Neural progenitor cell (in vitro differentiated cells): ENCODE results near the gene RHOF. TPM values are rescaled to one million over a fixed set of nuclear protein-coding genes. Genes with fewer than 3 reads are reported as not detected.
A peak's percentile ranks its signal among the peaks of the same experiment; 100 is the strongest.

Experiments used
- DNase-seq: peaks from one replicate; pipeline ENCODE4 v3.0.0-alpha.2; 2016; ENCODE audit warnings: low spot score
- H2AFZ ChIP-seq: fragments of 200-600 bp; sonication (generic); replicated peaks from 2 replicates; pipeline ENCODE4 v1.6.1; 2016; ENCODE audit warnings: antibody characterized with exemption
- H3F3A ChIP-seq: fragments of 200-600 bp; sonication (generic); 2 replicates; pipeline ENCODE4 v1.6.1; 2016; ENCODE audit warnings: antibody characterized with exemption, low read depth
- H3K27ac ChIP-seq: fragments of 200-600 bp; sonication (generic); 2 replicates; pipeline ENCODE4 v1.5.1; 2016; ENCODE audit warnings: mild to moderate bottlenecking
- H3K27me3 ChIP-seq: fragments of 200-600 bp; sonication (generic); 2 replicates; pipeline ENCODE4 v1.6.1; 2016; ENCODE audit warnings: mild to moderate bottlenecking, moderate library complexity
- H3K36me3 ChIP-seq: fragments of 200-600 bp; sonication (generic); 2 replicates; pipeline ENCODE4 v1.5.1; 2016
- H3K4me1 ChIP-seq: fragments of 200-600 bp; sonication (generic); 2 replicates; pipeline ENCODE4 v1.6.1; 2016; ENCODE audit warnings: mixed run types
- H3K4me2 ChIP-seq: fragments of 200-600 bp; sonication (generic); 2 replicates; pipeline ENCODE4 v1.6.1; 2016
- H3K4me3 ChIP-seq: fragments of 200-600 bp; sonication (generic); 2 replicates; pipeline ENCODE4 v1.5.1; 2016
- H3K79me2 ChIP-seq: fragments of 200-600 bp; sonication (generic); 2 replicates; pipeline ENCODE4 v1.6.1; 2016; ENCODE audit warnings: low read depth
- H3K9ac ChIP-seq: fragments of 200-600 bp; sonication (generic); 2 replicates; pipeline ENCODE4 v1.6.1; 2016
- H3K9me3 ChIP-seq: fragments of 200-600 bp; sonication (generic); 2 replicates; pipeline ENCODE4 v1.5.1; 2016; ENCODE audit warnings: low read depth
- H4K20me1 ChIP-seq: fragments of 200-600 bp; sonication (generic); 2 replicates; pipeline ENCODE4 v1.6.1; 2016; ENCODE audit warnings: low read depth
- H3K27ac Mint-ChIP-seq: 3 replicates; pipeline ENCODE4 v1.8.0; 2021; ENCODE audit warnings: mixed read lengths
- H3K27me3 Mint-ChIP-seq: 2 replicates; pipeline ENCODE4 v1.8.0; 2022; ENCODE audit warnings: low read depth, mild to moderate bottlenecking, inconsistent platforms, moderate library complexity, mixed read lengths; ENCODE audit not compliant: insufficient read depth
- H3K36me3 Mint-ChIP-seq: 3 replicates; pipeline ENCODE4 v1.8.0; 2021; ENCODE audit warnings: mixed read lengths
- H3K4me1 Mint-ChIP-seq: 3 replicates; pipeline ENCODE4 v1.8.0; 2021; ENCODE audit warnings: mixed read lengths
- H3K4me3 Mint-ChIP-seq: 3 replicates; pipeline ENCODE4 v1.8.0; 2021; ENCODE audit warnings: mild to moderate bottlenecking, moderate library complexity, mixed read lengths
- H3K9me3 Mint-ChIP-seq: 3 replicates; pipeline ENCODE4 v1.8.0; 2020; ENCODE audit warnings: mixed read lengths
- EZH2 ChIP-seq: fragments of 200-600 bp; sonication (generic); IDR thresholded peaks from 2 replicates; pipeline ENCODE4 v1.6.1; 2017; ENCODE audit warnings: antibody characterized with exemption, mild to moderate bottlenecking, moderate library complexity
- EZH2phosphoT487 ChIP-seq: fragments of 200-600 bp; sonication (generic); IDR thresholded peaks from 2 replicates; pipeline ENCODE4 v1.6.1; 2017; ENCODE audit warnings: antibody characterized with exemption
- total RNA-seq: library from RNA; depleted of rRNA; stranded (reverse); fragments of >200 nt; gene quantifications from 2 replicates; pipeline ENCODE4 v1.2.3, GENCODE V29; 2015; ENCODE audit warnings: low replicate concordance
- TF ChIP-seq, protein P1 (sequence below): fragments of 200-600 bp; sonication (generic); IDR thresholded peaks from 2 replicates; pipeline ENCODE4 v1.5.1; 2017; ENCODE audit warnings: antibody characterized with exemption, mild to moderate bottlenecking

RHOF gene
- total RNA-seq, 1 donor from 2014 or later = 20.1 TPM

DNA sequence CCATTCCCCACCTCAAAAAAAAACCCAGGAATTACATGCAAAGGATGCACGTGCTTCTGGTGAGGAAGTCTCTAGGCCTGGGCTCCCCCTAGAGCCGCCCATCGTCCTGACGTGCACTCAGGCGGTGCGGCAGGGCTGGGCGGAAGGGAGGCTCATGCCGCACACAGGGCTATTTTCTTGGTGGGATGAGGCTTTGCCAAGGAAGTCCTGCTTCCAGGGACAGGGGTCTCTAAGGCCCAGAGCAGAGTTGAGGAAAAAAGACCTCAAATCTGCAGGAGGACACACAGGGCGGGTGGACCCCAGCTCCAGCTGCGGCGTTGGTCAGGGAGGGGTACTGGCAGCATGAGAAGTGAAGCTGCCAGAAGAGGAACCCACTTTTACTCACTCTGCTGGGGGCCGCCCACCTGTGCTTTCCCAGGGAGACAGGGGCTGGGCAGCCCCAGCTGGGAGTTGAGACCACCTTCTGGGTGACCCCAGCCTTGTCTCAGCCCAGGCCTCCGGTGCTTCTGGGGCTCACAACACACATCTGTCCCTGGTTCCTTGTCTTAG is 4.2 kb downstream of the RHOF start:
- Mint-ChIP-seq H3K27me3 (peaks cover 4% of the 10 kb centered on the region), H3K36me3 (peaks cover 4% of the 10 kb centered on the region), H3K4me1 (peaks cover 21% of the 10 kb centered on the region), H3K9me3 (no peaks in the 10 kb centered on the region), H3K4me3 (no peak overlapping the region), H3K27ac (no peak overlapping the region)
- Histone ChIP-seq H4K20me1 (peaks cover 3% of the 10 kb centered on the region), H3K4me2 (no peak overlapping the region), H3K9me3 (no peaks in the 10 kb centered on the region), H3K79me2 (no peaks in the 10 kb centered on the region), H3K27me3 (peaks cover 16% of the 10 kb centered on the region), H3F3A (peaks cover 15% of the 10 kb centered on the region), H3K4me1 (no peaks in the 10 kb centered on the region), H3K36me3 (no peaks in the 10 kb centered on the region), H3K27ac (no peak overlapping the region), H3K9ac (no peak overlapping the region), H2AFZ (no peak overlapping the region), H3K4me3 (no peak overlapping the region)
- no peak for TF ChIP-seq EZH2
- no peak for DNase-seq

DNA sequence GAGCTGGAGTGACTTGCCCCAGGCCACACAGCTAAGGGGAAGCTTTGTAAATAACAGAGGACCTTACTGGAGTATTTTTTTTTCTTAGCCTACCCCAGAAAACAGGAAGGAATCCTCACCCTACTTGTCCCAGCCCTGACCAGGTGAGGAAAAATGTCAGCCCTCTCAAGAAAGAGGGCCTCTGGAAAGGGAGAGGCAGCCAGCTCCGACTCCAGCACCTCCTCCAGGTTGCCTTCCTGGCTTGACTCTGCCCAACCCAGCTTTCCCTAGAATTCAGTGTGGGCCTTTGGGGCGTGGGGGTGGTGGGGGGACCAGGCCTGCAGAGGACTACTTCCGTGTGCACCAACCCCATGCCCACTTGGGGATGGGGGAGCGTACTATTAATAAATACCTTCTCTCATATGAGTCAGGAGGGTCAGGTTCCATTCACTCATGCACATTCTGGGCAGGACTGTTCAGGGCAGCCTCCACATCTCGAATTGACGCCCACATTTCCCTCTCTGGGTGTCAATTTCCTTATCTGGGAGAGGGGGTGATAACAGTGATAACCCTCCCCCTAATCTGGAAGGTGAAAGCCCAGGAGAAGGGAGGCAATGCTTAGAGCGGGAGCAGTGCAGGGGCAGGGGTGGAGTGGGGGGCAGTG is 5.2 kb downstream of the RHOF start:
- Mint-ChIP-seq H3K9me3 (no peaks in the 10 kb centered on the region), H3K4me3 (no peak overlapping the region), H3K4me1 (peaks cover 21% of the 10 kb centered on the region), H3K36me3 (peaks cover 4% of the 10 kb centered on the region), H3K27ac (no peak overlapping the region), H3K27me3 (peaks cover 6% of the 10 kb centered on the region)
- H3K36me3 ChIP-seq = no peaks in the 10 kb centered on the region
- H3K9me3 ChIP-seq = no peaks in the 10 kb centered on the region
- DNase-seq = no peak
- peaks cover 11% of the 10 kb centered on the region for H3K27me3 ChIP-seq
- H3F3A ChIP-seq = peaks cover 13% of the 10 kb centered on the region
- TF ChIP-seq, protein P1, sequence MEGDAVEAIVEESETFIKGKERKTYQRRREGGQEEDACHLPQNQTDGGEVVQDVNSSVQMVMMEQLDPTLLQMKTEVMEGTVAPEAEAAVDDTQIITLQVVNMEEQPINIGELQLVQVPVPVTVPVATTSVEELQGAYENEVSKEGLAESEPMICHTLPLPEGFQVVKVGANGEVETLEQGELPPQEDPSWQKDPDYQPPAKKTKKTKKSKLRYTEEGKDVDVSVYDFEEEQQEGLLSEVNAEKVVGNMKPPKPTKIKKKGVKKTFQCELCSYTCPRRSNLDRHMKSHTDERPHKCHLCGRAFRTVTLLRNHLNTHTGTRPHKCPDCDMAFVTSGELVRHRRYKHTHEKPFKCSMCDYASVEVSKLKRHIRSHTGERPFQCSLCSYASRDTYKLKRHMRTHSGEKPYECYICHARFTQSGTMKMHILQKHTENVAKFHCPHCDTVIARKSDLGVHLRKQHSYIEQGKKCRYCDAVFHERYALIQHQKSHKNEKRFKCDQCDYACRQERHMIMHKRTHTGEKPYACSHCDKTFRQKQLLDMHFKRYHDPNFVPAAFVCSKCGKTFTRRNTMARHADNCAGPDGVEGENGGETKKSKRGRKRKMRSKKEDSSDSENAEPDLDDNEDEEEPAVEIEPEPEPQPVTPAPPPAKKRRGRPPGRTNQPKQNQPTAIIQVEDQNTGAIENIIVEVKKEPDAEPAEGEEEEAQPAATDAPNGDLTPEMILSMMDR = no peak
- no peak for TF ChIP-seq EZH2phosphoT487
- no peak for TF ChIP-seq EZH2
- H4K20me1 ChIP-seq = peaks cover 3% of the 10 kb centered on the region
- H3K4me3 ChIP-seq = no peak overlapping the region
- H3K27ac ChIP-seq = no peak overlapping the region
- H3K4me1 ChIP-seq = no peaks in the 10 kb centered on the region
- no peak overlapping the region for H3K9ac ChIP-seq
- no peaks in the 10 kb centered on the region for H3K79me2 ChIP-seq
- no peak overlapping the region for H2AFZ ChIP-seq
- H3K4me2 ChIP-seq = no peak overlapping the region

DNA sequence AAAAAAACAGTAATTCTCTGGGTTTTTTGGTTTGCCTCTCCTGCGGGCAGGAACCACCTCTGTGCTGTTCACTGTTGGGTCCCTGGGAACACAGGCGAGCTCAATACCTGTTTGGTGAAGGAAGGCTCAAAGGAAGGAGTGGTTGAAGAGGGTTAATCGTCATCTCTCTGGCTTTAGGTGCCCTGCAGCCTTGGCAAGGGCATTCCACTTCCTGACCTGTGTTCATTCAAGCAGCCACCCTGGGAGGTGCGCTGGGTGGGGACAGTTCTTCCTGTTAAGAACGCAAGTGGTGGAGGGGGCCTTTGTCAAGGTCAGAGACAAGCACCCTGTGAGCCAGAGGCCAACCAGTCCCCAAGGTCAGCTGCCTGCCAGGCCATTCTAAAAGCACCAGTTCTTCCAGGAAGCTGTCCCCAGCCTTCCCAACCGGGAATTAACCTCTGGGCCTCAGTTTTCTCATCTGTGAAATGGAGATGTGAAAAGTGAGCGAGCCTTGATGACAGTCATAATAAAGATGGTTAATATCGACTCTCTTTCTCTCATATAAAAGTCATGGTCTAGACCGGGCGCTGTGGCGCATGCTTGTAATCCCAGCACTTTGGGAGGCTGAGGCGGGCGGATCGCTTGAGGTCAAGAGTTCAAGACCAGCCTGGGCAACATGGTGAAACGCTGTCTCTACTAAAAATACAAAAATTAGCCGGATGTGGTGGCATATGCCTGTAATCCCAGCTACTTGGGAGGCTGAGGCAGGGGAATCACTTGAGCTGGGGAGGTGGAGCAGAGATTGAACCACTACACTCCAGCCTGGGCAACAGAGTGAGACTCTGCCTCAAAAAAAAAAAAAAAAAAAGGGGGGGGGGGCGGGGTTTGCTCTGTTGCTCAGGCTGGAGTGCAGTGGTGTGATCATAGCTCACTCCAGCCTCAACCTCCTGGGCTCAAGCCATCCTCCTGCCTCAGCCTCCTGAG is 6.1 kb downstream of the RHOF start:
- Histone ChIP-seq H3K27me3 (peaks cover 1% of the 10 kb centered on the region), H3K9me3 (no peaks in the 10 kb centered on the region), H3K9ac (no peak overlapping the region), H3F3A (peaks cover 6% of the 10 kb centered on the region), H3K4me3 (no peak overlapping the region), H3K36me3 (no peaks in the 10 kb centered on the region), H3K79me2 (no peaks in the 10 kb centered on the region), H4K20me1 (peaks cover 2% of the 10 kb centered on the region), H3K4me1 (peaks cover 1% of the 10 kb centered on the region), H2AFZ (no peak overlapping the region), H3K27ac (no peak overlapping the region), H3K4me2 (no peak overlapping the region)
- peaks cover 21% of the 10 kb centered on the region for H3K4me1 Mint-ChIP-seq
- H3K36me3 Mint-ChIP-seq = peaks cover 4% of the 10 kb centered on the region
- peaks cover 4% of the 10 kb centered on the region for H3K27me3 Mint-ChIP-seq
- H3K27ac Mint-ChIP-seq = peak overlapping the region; percentile 17
- no peak for DNase-seq
- no peaks in the 10 kb centered on the region for H3K9me3 Mint-ChIP-seq
- TF ChIP-seq, protein P1 = no peak
- TF ChIP-seq EZH2phosphoT487 (no peak), EZH2 (no peak)
- H3K4me3 Mint-ChIP-seq = no peak overlapping the region
